ENCODE data around the gene QRICH2.

The QRICH2 gene

GRCh38 chr17:76304226-76305134 lies 3.6 kb downstream of the QRICH2 start:
- H3K4me3 ChIP-seq (ENCODE audit: low read length) = no peak overlapping the region
- TF ChIP-seq ZNF274 (IDR thresholded peaks at IDR 0.05; ENCODE audit: low read depth, low read length) = no peak

- no peak overlapping the region for H3K4me3 ChIP-seq (ENCODE audit: low read length)
- TF ChIP-seq ZNF274 (IDR thresholded peaks at IDR 0.05; ENCODE audit: low read depth, low read length) = no peak
These were observed 10.6 kb downstream of the QRICH2 start for GRCh38 chr17:76297436-76297835.

- H3K4me3 ChIP-seq (ENCODE audit: low read length) = no peak overlapping the region
- TF ChIP-seq ZNF274 (IDR thresholded peaks at IDR 0.05; ENCODE audit: low read depth, low read length) = no peak
These were observed 11.2 kb downstream of the QRICH2 start for GRCh38 chr17:76296889-76297288.

GRCh38 chr17:76296186-76296585 lies 11.9 kb downstream of the QRICH2 start:
- no peak for TF ChIP-seq ZNF274 (IDR thresholded peaks at IDR 0.05; ENCODE audit: low read depth, low read length)
- H3K4me3 ChIP-seq (ENCODE audit: low read length) = no peak overlapping the region

- H3K4me3 ChIP-seq (ENCODE audit: low read length) = no peak overlapping the region
- no peak for TF ChIP-seq ZNF274 (IDR thresholded peaks at IDR 0.05; ENCODE audit: low read depth, low read length)
These were observed 15.0 kb downstream of the QRICH2 start for GRCh38 chr17:76293106-76293505.

- no peak overlapping the region for H3K4me3 ChIP-seq (ENCODE audit: low read length)
- no peak for TF ChIP-seq ZNF274 (IDR thresholded peaks at IDR 0.05; ENCODE audit: low read depth, low read length)
These were observed 15.5 kb downstream of the QRICH2 start for GRCh38 chr17:76292567-76292966.

- TF ChIP-seq ZNF274 (IDR thresholded peaks at IDR 0.05; ENCODE audit: low read depth, low read length) = no peak
- no peak overlapping the region for H3K4me3 ChIP-seq (ENCODE audit: low read length)
These were observed 26.3 kb downstream of the QRICH2 start for GRCh38 chr17:76281573-76282371.

- no peak overlapping the region for H3K4me3 ChIP-seq (ENCODE audit: low read length)
- TF ChIP-seq ZNF274 (IDR thresholded peaks at IDR 0.05; ENCODE audit: low read depth, low read length) = no peak
These were observed 27.4 kb downstream of the QRICH2 start for GRCh38 chr17:76280650-76281049.

GRCh38 chr17:76279742-76280287 lies 28.3 kb downstream of the QRICH2 start:
- no peak for TF ChIP-seq ZNF274 (IDR thresholded peaks at IDR 0.05; ENCODE audit: low read depth, low read length)
- H3K4me3 ChIP-seq (ENCODE audit: low read length) = no peak overlapping the region

- TF ChIP-seq ZNF274 (IDR thresholded peaks at IDR 0.05; ENCODE audit: low read depth, low read length) = no peak
- no peak overlapping the region for H3K4me3 ChIP-seq (ENCODE audit: low read length)
These were observed 28.9 kb downstream of the QRICH2 start for GRCh38 chr17:76278952-76279741.

- TF ChIP-seq ZNF274 (IDR thresholded peaks at IDR 0.05; ENCODE audit: low read depth, low read length) = no peak
- H3K4me3 ChIP-seq (ENCODE audit: low read length) = no peak overlapping the region
These were observed 29.7 kb downstream of the QRICH2 start for GRCh38 chr17:76278268-76278908.

GRCh38 chr17:76277300-76278267 lies 30.5 kb downstream of the QRICH2 start:
- TF ChIP-seq ZNF274 (IDR thresholded peaks at IDR 0.05; ENCODE audit: low read depth, low read length) = no peak
- H3K4me3 ChIP-seq (ENCODE audit: low read length) = no peak overlapping the region

All from GM08714 (cell line).